ENCODE data around the gene TSPAN18.

- TF ChIP-seq CTCF (IDR thresholded peaks at IDR 0.05) (no peak), POLR2A (IDR thresholded peaks at IDR 0.05) (no peak)
These were observed 8.2 kb downstream of the TSPAN18 start for GRCh38 chr11:44734843-44735381.

Data from thyroid gland (tissue), 4 donors.